Activated CD4-positive, alpha-beta memory T cell treated with anti-CD3 and anti-CD28 coated beads, Interleukin-2, amount 10 ng/mL, durations not matched to agents 7 days and 5 days (primary cell): ENCODE measurements around the gene F10. TPM values are rescaled to one million over a fixed set of nuclear protein-coding genes. Genes with fewer than 3 reads are reported as not detected.

Experiments
- CTCF ChIA-PET: fragments of 350-600 bp; sonication (Branson Sonifier 250); formaldehyde crosslinking; loops from one replicate; lab custom pipeline; 2021; ENCODE audit warnings: antibody characterized with exemption, inconsistent platforms; lab: Charles Lee
- POLR2A ChIA-PET: fragments of 350-600 bp; sonication (Branson Sonifier 250); formaldehyde crosslinking; loops from one replicate; lab custom pipeline; 2021; ENCODE audit warnings: antibody characterized with exemption; lab: Charles Lee
- DNase-seq: peaks from one replicate; pipeline ENCODE4 v3.0.0-alpha.2; 2020
- H3K27ac Mint-ChIP-seq: one replicate; pipeline ENCODE4 v1.8.0; 2021; ENCODE audit warnings: mild to moderate bottlenecking, mixed read lengths
- H3K27me3 Mint-ChIP-seq: one replicate; pipeline ENCODE4 v1.8.0; 2021; ENCODE audit warnings: mixed read lengths
- H3K36me3 Mint-ChIP-seq: one replicate; pipeline ENCODE4 v1.8.0; 2021; ENCODE audit warnings: low read depth, mixed read lengths
- H3K4me1 Mint-ChIP-seq: one replicate; pipeline ENCODE4 v1.8.0; 2021; ENCODE audit warnings: mixed read lengths
- H3K4me3 Mint-ChIP-seq: one replicate; pipeline ENCODE4 v1.8.0; 2021; ENCODE audit warnings: mild to moderate bottlenecking, mixed read lengths
- H3K9me3 Mint-ChIP-seq: one replicate; pipeline ENCODE4 v1.8.0; 2021; ENCODE audit warnings: mixed read lengths
- total RNA-seq, 2 experiments: library from RNA; stranded (reverse); gene quantifications; one replicate each; pipeline ENCODE4 v1.2.3, GENCODE V29; 2021

Gene F10
- total RNA-seq, 2 experiments from 2014 or later = not detected

DNA sequence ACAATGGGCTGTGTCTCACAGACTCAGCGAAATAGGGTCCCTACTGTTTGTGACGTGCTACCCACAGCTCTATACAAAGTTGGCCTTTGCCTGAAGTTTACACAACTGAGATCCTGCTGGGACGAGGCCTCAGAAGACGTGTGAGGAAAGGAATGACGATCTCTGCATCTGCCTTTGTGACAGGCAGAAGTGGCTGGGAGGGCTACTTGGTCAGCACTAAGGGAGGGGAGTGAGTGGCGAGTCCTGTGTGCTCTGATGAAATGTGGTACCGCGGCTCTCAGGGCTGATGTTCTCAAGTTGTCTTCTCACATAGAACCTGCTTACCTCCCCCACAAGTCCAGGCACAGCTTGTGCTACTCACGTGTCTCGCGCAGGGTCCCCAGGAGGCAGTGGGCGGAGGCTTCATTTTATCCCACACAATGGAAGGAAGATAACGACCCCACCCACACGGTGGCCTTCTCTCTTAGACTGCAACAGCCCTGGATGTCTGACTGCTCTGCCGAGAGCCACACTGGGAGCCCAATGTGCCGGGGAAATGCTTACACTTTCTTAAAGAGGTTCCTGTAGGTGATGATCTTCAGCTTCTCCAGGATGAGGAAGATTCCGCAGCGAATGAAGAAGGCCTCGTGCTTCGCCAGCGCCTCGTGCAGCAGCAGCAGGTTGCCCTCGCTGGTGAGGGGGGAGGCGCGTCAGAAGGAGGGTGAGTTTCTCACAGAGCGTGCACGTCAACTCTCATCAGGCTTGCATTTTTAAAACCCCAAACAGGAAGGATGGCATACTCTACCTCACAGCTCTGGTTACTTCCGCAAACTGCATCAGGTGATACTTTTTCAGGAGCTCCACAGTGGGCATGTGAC lies 57.0 kb downstream of the F10 start:
- Mint-ChIP-seq H3K27me3 (no peaks in the 10 kb centered on the region), H3K9me3 (no peaks in the 10 kb centered on the region), H3K27ac (peak overlapping the region; percentile 88), H3K36me3 (peaks cover 80% of the 10 kb centered on the region), H3K4me3 (peak overlapping the region; percentile 35), H3K4me1 (peaks cover 83% of the 10 kb centered on the region)
- DNase-seq = peak; percentile 40
- POLR2A ChIA-PET = interaction anchor here (0.6 to 2.2 kb wide), 4 partner anchors 8 to 30 kb away, joined by 3 to 20 read pairs (median 4); partner anchors contain the start of genes CUL4A and PCID2
- CTCF ChIA-PET = interaction anchor here (1.4 kb wide), 1 partner anchor 30 kb away, joined by 3 read pairs; no protein-coding TSS in a partner anchor

DNA sequence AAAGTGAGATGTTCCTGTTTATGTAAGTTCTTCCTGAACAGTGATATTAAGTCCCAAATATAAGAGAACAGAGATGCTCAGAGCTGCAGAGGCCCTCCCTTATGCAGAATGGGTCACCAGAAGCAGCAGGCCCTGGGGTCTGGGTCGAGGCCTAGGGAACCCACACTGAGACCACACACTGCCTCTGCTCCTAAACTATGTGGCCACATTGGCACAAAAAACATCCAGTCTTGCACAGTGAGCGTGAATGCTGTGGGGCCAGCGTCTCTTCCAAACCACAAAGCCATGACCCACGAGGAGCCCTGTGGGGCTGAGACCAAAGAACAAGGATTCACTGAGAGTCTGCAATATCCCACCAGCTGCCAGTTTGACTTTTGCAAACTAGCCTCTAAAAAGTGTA lies 59.4 kb downstream of the F10 start:
- H3K4me1 Mint-ChIP-seq = peaks cover 83% of the 10 kb centered on the region
- ChIA-PET POLR2A (interaction anchor here (1.0 to 6.4 kb wide), 2 partner anchors 16 to 27 kb away, joined by 3 to 77 read pairs; partner anchors contain the start of genes CUL4A and PCID2), CTCF (interaction anchor here (1.4 kb wide), 1 partner anchor 15 kb away, joined by 3 read pairs; no protein-coding TSS in a partner anchor)
- no peaks in the 10 kb centered on the region for H3K9me3 Mint-ChIP-seq
- H3K27me3 Mint-ChIP-seq = no peaks in the 10 kb centered on the region
- no peak for DNase-seq
- no peak overlapping the region for H3K4me3 Mint-ChIP-seq
- no peak overlapping the region for H3K27ac Mint-ChIP-seq
- H3K36me3 Mint-ChIP-seq = peaks cover 71% of the 10 kb centered on the region

- POLR2A ChIA-PET = interaction anchor here (0.6 to 6.4 kb wide), 4 partner anchors 9 to 25 kb away, joined by 3 to 77 read pairs (median 18); partner anchors contain the start of genes CUL4A and PCID2
- H3K27ac Mint-ChIP-seq = peak overlapping the region; percentile 64
- no peak for DNase-seq
- H3K36me3 Mint-ChIP-seq = peaks cover 76% of the 10 kb centered on the region
- no peaks in the 10 kb centered on the region for H3K9me3 Mint-ChIP-seq
- H3K4me1 Mint-ChIP-seq = peaks cover 86% of the 10 kb centered on the region
- H3K4me3 Mint-ChIP-seq = peak overlapping the region; percentile 21
- CTCF ChIA-PET = interaction anchor here (0.7 kb wide), 1 partner anchor 50 kb away, joined by 3 read pairs; no protein-coding TSS in a partner anchor
- H3K27me3 Mint-ChIP-seq = no peaks in the 10 kb centered on the region
Observed at GRCh38 chr13:113183450-113184129, 61.0 kb downstream of the F10 start.

GRCh38 chr13:113184568-113185440 lies 62.2 kb downstream of the F10 start:
- Mint-ChIP-seq H3K4me1 (peaks cover 81% of the 10 kb centered on the region), H3K27ac (peak overlapping the region; percentile 87), H3K4me3 (peak overlapping the region; percentile 71), H3K27me3 (no peaks in the 10 kb centered on the region), H3K36me3 (peaks cover 74% of the 10 kb centered on the region), H3K9me3 (peaks cover 4% of the 10 kb centered on the region)
- POLR2A ChIA-PET = interaction anchor here (3.8 to 6.4 kb wide), 2 partner anchors 10 to 24 kb away, joined by 34 to 77 read pairs; partner anchors contain the start of genes CUL4A and PCID2
- CTCF ChIA-PET = interaction anchor here (1.2 to 1.3 kb wide), 2 partner anchors 25 to 54 kb away, joined by 3 to 4 read pairs; no protein-coding TSS in a partner anchor
- peak; percentile 57 for DNase-seq

- CTCF ChIA-PET = no interaction called here
- POLR2A ChIA-PET = interaction anchor here (1.3 to 6.4 kb wide), 3 partner anchors 11 to 22 kb away, joined by 4 to 77 read pairs (median 34); partner anchors contain the start of genes CUL4A and PCID2
- H3K27me3 Mint-ChIP-seq = no peaks in the 10 kb centered on the region
- H3K27ac Mint-ChIP-seq = peak overlapping the region; percentile 84
- no peak for DNase-seq
- peaks cover 4% of the 10 kb centered on the region for H3K9me3 Mint-ChIP-seq
- H3K4me3 Mint-ChIP-seq = peak overlapping the region; percentile 68
- H3K4me1 Mint-ChIP-seq = peaks cover 67% of the 10 kb centered on the region
- peaks cover 69% of the 10 kb centered on the region for H3K36me3 Mint-ChIP-seq
Observed at GRCh38 chr13:113186061-113186900, 63.7 kb downstream of the F10 start.

DNA sequence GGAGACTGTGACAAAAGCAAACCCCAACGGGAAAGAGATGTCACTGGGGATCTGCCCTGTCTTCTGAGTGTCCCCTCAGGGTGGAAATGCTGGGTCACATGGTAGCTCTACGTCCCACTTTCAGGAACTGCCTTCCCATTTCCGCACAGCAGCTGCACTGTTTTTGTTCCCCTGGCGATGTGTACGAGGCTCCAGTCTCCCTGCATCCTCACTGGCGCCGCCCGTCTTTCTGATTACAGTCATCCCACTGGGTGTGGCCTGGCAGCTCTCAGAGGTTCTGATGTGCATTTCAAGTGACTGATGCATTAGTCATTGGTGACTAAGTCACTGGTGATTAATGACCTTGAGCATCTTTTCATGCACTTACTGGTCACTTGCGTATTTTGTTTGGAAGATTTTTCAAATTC lies 64.7 kb downstream of the F10 start:
- H3K27me3 Mint-ChIP-seq = no peaks in the 10 kb centered on the region
- POLR2A ChIA-PET = interaction anchor here (0.6 to 6.4 kb wide), 5 partner anchors 8 to 21 kb away, joined by 3 to 77 read pairs (median 4); partner anchors contain the start of genes CUL4A and PCID2
- CTCF ChIA-PET = interaction anchor here (1.0 to 1.6 kb wide), 3 partner anchors 10 to 23 kb away, joined by 3 read pairs; partner anchors contain the start of gene CUL4A

DNA sequence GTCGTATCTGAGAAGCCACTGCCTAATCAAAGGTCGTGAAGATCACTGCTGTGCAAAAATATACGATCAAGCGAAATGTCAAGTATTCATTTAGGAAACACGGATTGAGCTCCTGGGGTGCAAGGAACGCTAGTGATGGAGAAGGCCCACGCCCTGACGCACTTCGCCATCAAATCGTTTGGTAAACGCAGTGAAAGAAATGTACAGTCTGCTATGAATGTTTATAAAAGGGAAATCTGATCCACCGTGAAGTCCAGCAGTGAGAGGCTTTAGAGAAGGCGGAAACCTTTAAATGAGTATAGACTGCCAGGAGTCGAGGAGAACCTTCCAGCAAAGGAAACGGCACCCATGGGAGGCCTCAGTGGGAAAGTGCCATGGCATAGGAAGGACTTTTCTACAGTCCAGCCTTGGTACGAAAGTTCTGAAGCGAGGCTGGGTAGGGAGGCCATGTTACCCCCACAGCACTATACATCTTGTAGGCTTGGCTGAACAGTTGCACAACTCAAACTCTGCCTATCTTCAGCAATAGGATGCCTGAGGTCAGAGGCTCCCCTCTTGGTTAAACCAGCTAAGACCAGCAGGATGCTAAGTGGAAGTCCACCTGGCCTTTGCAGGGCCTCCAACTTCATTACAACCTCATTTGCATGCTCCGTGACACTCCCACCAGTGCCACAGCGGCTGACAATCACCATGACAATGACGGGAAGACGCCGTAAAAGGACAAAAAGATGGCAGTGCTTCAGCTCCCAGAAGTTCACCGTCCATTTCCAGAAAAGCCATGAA lies 65.5 kb downstream of the F10 start:
- Mint-ChIP-seq H3K4me1 (peaks cover 56% of the 10 kb centered on the region), H3K27ac (peak overlapping the region; percentile 81), H3K27me3 (no peaks in the 10 kb centered on the region), H3K36me3 (peaks cover 64% of the 10 kb centered on the region), H3K9me3 (peaks cover 4% of the 10 kb centered on the region), H3K4me3 (no peak overlapping the region)
- DNase-seq = no peak
- POLR2A ChIA-PET = interaction anchor here (6.4 kb wide), 1 partner anchor 21 kb away, joined by 77 read pairs; the partner anchor contains the start of genes CUL4A and PCID2
- CTCF ChIA-PET = interaction anchor here (1.2 to 1.6 kb wide), 2 partner anchors 9 to 13 kb away, joined by 3 read pairs; no protein-coding TSS in a partner anchor

More for the DNA sequence above, 64.7 kb downstream of the F10 start:
- DNase-seq = peak; percentile 70
- H3K4me1 Mint-ChIP-seq = peaks cover 59% of the 10 kb centered on the region
- peaks cover 4% of the 10 kb centered on the region for H3K9me3 Mint-ChIP-seq
- H3K4me3 Mint-ChIP-seq = peak overlapping the region; percentile 68
- H3K36me3 Mint-ChIP-seq = peaks cover 64% of the 10 kb centered on the region
- peak overlapping the region; percentile 81 for H3K27ac Mint-ChIP-seq

GRCh38 chr13:113190181-113190580 lies 67.6 kb downstream of the F10 start:
- no peak overlapping the region for H3K4me3 Mint-ChIP-seq
- peaks cover 68% of the 10 kb centered on the region for H3K36me3 Mint-ChIP-seq
- no peaks in the 10 kb centered on the region for H3K27me3 Mint-ChIP-seq
- ChIA-PET POLR2A (interaction anchor here (2.7 kb wide), 1 partner anchor 19 kb away, joined by 11 read pairs; the partner anchor contains the start of gene CUL4A), CTCF (no interaction called here)
- H3K9me3 Mint-ChIP-seq = peaks cover 4% of the 10 kb centered on the region
- H3K27ac Mint-ChIP-seq = no peak overlapping the region
- no peak for DNase-seq
- H3K4me1 Mint-ChIP-seq = peaks cover 39% of the 10 kb centered on the region

- POLR2A ChIA-PET = interaction anchor here (1.0 to 2.7 kb wide), 3 partner anchors 11 to 17 kb away, joined by 3 to 11 read pairs (median 3); partner anchors contain the start of gene CUL4A
- CTCF ChIA-PET = no interaction called here
- H3K27me3 Mint-ChIP-seq = no peaks in the 10 kb centered on the region
- H3K9me3 Mint-ChIP-seq = peaks cover 4% of the 10 kb centered on the region
- peaks cover 23% of the 10 kb centered on the region for H3K4me1 Mint-ChIP-seq
- H3K27ac Mint-ChIP-seq = no peak overlapping the region
- no peak overlapping the region for H3K4me3 Mint-ChIP-seq
- DNase-seq = no peak
- H3K36me3 Mint-ChIP-seq = peaks cover 73% of the 10 kb centered on the region
Observed at GRCh38 chr13:113192279-113192678, 69.7 kb downstream of the F10 start.

- CTCF ChIA-PET = no interaction called here
- Mint-ChIP-seq H3K4me3 (no peak overlapping the region), H3K27me3 (no peaks in the 10 kb centered on the region), H3K27ac (no peak overlapping the region), H3K4me1 (peaks cover 17% of the 10 kb centered on the region), H3K36me3 (peaks cover 71% of the 10 kb centered on the region), H3K9me3 (peaks cover 4% of the 10 kb centered on the region)
- DNase-seq = no peak
- POLR2A ChIA-PET = interaction anchor here (1.0 to 2.7 kb wide), 3 partner anchors 11 to 17 kb away, joined by 3 to 11 read pairs (median 3); partner anchors contain the start of gene CUL4A
Observed at GRCh38 chr13:113192902-113193301, 70.3 kb downstream of the F10 start.
